K562 (cell line): ENCODE data around the gene TREH. TPM values are rescaled to one million over a fixed set of nuclear protein-coding genes. Genes with fewer than 3 reads are reported as not detected.
A peak's percentile ranks its signal among the peaks of the same experiment; 100 is the strongest.

Source experiments
- DNMT1 ChIP-seq: fragments of 450-650 bp; IDR thresholded peaks from 2 replicates; pipeline ENCODE4 v1.6.1; 2016; ENCODE audit warnings: antibody characterized with exemption, mild to moderate bottlenecking
- GTF2A2 ChIP-seq: IDR thresholded peaks from 2 replicates; pipeline ENCODE4 v1.6.1; 2016; ENCODE audit warnings: mild to moderate bottlenecking, missing genetic modification characterization, missing compliant biosample characterization
- HDAC3 ChIP-seq: fragments of 450-650 bp; IDR thresholded peaks from 2 replicates; pipeline ENCODE4 v1.6.1; 2018; ENCODE audit warnings: borderline replicate concordance, mild to moderate bottlenecking, moderate library complexity; ENCODE audit not compliant: partially characterized antibody
- MEF2D ChIP-seq: conservative IDR thresholded peaks from 2 replicates; pipeline ENCODE4 v1.6.1; 2016; ENCODE audit warnings: low read depth, missing genetic modification characterization, missing compliant biosample characterization
- PYGO2 ChIP-seq: fragments of 450-650 bp; IDR thresholded peaks from 2 replicates; pipeline ENCODE4 v1.6.1; 2016; ENCODE audit warnings: mild to moderate bottlenecking, missing genetic modification characterization, moderate library complexity, missing compliant biosample characterization
- RFX5 ChIP-seq: IDR thresholded peaks from 2 replicates; pipeline ENCODE4 v1.6.1; 2011; ENCODE audit warnings: low read depth, mild to moderate bottlenecking, improper control_type of control experiment, low read length
- ZEB2 ChIP-seq: fragments of 450-650 bp; IDR thresholded peaks from 2 replicates; pipeline ENCODE4 v1.6.1; 2016
- ZNF274 ChIP-seq: IDR thresholded peaks from 2 replicates; pipeline ENCODE4 v1.6.1; 2011; ENCODE audit warnings: low read depth, mild to moderate bottlenecking, low read length, moderate library complexity, borderline replicate concordance
- ZNF77 ChIP-seq: fragments of 250-450 bp; sonication (Bioruptor Pico); IDR thresholded peaks from 2 replicates; pipeline ENCODE4 v1.5.0; 2020
- polyA plus RNA-seq, 8 experiments: library from polyadenylated mRNA; depleted of rRNA in 4 of 8; stranded (reverse) in 5 of 8; unstranded in 3 of 8; fragments of >200 nt; fragmentation: Nextera tagmentation in 2 of 8; fragmentation: Illumina TruSeq in 1 of 8; extraction: Ambion mirVana in 2 of 8; extraction: Trizol in 1 of 8; gene quantifications; 2 replicates each; pipeline versions ENCODE4 v1.2.1 to v1.2.3, GENCODE V29; 2011 to 2014; ENCODE audit warnings: inconsistent platforms in 1 of 8, missing spikeins in 1 of 8
- total RNA-seq, 7 experiments: library from RNA; depleted of rRNA in 6 of 7; stranded (reverse); fragments of >200 nt in 6 of 7; fragmentation: Illumina TruSeq in 2 of 7; extraction: Trizol in 2 of 7; gene quantifications; 2 replicates each; pipeline versions ENCODE4 v1.2.1 to v1.2.3, GENCODE V29; 2011 to 2021; ENCODE audit warnings: low replicate concordance in 1 of 7
- TF ChIP-seq, protein P1 (sequence below): fragments of 200-600 bp; sonication (generic); IDR thresholded peaks from one replicate; pipeline ENCODE4 v1.6.1; 2012; ENCODE audit warnings: mild to moderate bottlenecking, low read depth, low read length, inconsistent platforms
- TF ChIP-seq, protein P2 (sequence below): fragments of 450-650 bp; formaldehyde crosslinking; conservative IDR thresholded peaks from 2 replicates; pipeline ENCODE4 v1.4.0; 2022; ENCODE audit warnings: mild to moderate bottlenecking, missing genetic modification characterization
- TF ChIP-seq, protein P3 (sequence below): fragments of 150-350 bp; IDR thresholded peaks from 2 replicates; pipeline ENCODE4 v1.6.1; 2014; ENCODE audit warnings: low read depth, mild to moderate bottlenecking, low read length, borderline replicate concordance

TREH gene
- total and polyA plus RNA-seq, 9 of the 15 experiments (the other 6 are each of a cell fraction or from before 2014, with no cell fraction given) = 0.09 to 0.20 (median 0.11) TPM; not detected in 6

DNA sequence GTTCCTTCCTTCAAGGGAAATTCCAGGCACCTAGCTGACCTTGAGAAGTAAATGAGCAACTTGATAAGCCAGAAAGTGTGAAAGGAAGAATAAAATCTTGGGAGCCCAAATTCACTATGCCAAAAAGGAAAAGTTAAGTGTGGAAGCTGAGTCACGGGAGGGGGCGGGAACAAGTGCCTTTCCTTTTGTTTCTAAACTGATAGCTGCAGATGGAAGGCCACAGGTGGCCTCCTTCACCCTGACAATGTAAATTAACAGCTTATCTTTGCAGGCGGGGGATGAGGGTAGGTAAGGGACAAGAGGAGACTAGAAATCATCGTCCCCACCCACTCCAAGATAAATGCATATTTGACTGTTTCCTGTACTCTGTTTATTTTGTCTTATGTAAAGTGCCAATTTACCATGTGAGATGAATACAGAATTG lies 36.4 kb upstream of the TREH start (continued):
- TF ChIP-seq, protein P1, sequence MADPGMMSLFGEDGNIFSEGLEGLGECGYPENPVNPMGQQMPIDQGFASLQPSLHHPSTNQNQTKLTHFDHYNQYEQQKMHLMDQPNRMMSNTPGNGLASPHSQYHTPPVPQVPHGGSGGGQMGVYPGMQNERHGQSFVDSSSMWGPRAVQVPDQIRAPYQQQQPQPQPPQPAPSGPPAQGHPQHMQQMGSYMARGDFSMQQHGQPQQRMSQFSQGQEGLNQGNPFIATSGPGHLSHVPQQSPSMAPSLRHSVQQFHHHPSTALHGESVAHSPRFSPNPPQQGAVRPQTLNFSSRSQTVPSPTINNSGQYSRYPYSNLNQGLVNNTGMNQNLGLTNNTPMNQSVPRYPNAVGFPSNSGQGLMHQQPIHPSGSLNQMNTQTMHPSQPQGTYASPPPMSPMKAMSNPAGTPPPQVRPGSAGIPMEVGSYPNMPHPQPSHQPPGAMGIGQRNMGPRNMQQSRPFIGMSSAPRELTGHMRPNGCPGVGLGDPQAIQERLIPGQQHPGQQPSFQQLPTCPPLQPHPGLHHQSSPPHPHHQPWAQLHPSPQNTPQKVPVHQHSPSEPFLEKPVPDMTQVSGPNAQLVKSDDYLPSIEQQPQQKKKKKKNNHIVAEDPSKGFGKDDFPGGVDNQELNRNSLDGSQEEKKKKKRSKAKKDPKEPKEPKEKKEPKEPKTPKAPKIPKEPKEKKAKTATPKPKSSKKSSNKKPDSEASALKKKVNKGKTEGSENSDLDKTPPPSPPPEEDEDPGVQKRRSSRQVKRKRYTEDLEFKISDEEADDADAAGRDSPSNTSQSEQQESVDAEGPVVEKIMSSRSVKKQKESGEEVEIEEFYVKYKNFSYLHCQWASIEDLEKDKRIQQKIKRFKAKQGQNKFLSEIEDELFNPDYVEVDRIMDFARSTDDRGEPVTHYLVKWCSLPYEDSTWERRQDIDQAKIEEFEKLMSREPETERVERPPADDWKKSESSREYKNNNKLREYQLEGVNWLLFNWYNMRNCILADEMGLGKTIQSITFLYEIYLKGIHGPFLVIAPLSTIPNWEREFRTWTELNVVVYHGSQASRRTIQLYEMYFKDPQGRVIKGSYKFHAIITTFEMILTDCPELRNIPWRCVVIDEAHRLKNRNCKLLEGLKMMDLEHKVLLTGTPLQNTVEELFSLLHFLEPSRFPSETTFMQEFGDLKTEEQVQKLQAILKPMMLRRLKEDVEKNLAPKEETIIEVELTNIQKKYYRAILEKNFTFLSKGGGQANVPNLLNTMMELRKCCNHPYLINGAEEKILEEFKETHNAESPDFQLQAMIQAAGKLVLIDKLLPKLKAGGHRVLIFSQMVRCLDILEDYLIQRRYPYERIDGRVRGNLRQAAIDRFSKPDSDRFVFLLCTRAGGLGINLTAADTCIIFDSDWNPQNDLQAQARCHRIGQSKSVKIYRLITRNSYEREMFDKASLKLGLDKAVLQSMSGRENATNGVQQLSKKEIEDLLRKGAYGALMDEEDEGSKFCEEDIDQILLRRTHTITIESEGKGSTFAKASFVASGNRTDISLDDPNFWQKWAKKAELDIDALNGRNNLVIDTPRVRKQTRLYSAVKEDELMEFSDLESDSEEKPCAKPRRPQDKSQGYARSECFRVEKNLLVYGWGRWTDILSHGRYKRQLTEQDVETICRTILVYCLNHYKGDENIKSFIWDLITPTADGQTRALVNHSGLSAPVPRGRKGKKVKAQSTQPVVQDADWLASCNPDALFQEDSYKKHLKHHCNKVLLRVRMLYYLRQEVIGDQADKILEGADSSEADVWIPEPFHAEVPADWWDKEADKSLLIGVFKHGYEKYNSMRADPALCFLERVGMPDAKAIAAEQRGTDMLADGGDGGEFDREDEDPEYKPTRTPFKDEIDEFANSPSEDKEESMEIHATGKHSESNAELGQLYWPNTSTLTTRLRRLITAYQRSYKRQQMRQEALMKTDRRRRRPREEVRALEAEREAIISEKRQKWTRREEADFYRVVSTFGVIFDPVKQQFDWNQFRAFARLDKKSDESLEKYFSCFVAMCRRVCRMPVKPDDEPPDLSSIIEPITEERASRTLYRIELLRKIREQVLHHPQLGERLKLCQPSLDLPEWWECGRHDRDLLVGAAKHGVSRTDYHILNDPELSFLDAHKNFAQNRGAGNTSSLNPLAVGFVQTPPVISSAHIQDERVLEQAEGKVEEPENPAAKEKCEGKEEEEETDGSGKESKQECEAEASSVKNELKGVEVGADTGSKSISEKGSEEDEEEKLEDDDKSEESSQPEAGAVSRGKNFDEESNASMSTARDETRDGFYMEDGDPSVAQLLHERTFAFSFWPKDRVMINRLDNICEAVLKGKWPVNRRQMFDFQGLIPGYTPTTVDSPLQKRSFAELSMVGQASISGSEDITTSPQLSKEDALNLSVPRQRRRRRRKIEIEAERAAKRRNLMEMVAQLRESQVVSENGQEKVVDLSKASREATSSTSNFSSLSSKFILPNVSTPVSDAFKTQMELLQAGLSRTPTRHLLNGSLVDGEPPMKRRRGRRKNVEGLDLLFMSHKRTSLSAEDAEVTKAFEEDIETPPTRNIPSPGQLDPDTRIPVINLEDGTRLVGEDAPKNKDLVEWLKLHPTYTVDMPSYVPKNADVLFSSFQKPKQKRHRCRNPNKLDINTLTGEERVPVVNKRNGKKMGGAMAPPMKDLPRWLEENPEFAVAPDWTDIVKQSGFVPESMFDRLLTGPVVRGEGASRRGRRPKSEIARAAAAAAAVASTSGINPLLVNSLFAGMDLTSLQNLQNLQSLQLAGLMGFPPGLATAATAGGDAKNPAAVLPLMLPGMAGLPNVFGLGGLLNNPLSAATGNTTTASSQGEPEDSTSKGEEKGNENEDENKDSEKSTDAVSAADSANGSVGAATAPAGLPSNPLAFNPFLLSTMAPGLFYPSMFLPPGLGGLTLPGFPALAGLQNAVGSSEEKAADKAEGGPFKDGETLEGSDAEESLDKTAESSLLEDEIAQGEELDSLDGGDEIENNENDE = no peak
- TF ChIP-seq PYGO2 (no peak), ZNF77 (CRISPR knock-in tag) (no peak), RFX5 (no peak), DNMT1 (no peak), MEF2D (tag) (no peak), GTF2A2 (tag) (no peak), ZEB2 (peak; percentile 97), HDAC3 (no peak), ZNF274 (no peak)
- TF ChIP-seq, protein P2, sequence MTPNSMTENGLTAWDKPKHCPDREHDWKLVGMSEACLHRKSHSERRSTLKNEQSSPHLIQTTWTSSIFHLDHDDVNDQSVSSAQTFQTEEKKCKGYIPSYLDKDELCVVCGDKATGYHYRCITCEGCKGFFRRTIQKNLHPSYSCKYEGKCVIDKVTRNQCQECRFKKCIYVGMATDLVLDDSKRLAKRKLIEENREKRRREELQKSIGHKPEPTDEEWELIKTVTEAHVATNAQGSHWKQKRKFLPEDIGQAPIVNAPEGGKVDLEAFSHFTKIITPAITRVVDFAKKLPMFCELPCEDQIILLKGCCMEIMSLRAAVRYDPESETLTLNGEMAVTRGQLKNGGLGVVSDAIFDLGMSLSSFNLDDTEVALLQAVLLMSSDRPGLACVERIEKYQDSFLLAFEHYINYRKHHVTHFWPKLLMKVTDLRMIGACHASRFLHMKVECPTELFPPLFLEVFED = no peak
- TF ChIP-seq, protein P3, sequence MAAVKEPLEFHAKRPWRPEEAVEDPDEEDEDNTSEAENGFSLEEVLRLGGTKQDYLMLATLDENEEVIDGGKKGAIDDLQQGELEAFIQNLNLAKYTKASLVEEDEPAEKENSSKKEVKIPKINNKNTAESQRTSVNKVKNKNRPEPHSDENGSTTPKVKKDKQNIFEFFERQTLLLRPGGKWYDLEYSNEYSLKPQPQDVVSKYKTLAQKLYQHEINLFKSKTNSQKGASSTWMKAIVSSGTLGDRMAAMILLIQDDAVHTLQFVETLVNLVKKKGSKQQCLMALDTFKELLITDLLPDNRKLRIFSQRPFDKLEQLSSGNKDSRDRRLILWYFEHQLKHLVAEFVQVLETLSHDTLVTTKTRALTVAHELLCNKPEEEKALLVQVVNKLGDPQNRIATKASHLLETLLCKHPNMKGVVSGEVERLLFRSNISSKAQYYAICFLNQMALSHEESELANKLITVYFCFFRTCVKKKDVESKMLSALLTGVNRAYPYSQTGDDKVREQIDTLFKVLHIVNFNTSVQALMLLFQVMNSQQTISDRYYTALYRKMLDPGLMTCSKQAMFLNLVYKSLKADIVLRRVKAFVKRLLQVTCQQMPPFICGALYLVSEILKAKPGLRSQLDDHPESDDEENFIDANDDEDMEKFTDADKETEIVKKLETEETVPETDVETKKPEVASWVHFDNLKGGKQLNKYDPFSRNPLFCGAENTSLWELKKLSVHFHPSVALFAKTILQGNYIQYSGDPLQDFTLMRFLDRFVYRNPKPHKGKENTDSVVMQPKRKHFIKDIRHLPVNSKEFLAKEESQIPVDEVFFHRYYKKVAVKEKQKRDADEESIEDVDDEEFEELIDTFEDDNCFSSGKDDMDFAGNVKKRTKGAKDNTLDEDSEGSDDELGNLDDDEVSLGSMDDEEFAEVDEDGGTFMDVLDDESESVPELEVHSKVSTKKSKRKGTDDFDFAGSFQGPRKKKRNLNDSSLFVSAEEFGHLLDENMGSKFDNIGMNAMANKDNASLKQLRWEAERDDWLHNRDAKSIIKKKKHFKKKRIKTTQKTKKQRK = no peak
